Stimulated activated memory B cell treated with anti-CD40 and anti-IgM and Interleukin-4, amounts not matched to agents 10 μg/mL and 1 μg/mL and 100 μg/mL, for 72 hours (primary cell): ENCODE results near the gene TNRC6C.
"Not testable (repeated sequence)": the region's sequence is repeated elsewhere in the genome, so short reads cannot be mapped to it uniquely, and the experiment has no call there.

Experiments used
- ATAC-seq: fragments of 150-1000 bp; cut with Tn5 transposase; 2 replicates; pipeline ENCODE4 v1.10.0; 2021
- H3K27ac Mint-ChIP-seq: one replicate; pipeline ENCODE4 v1.8.0; 2022; ENCODE audit warnings: mild to moderate bottlenecking, mixed read lengths
- H3K27me3 Mint-ChIP-seq: one replicate; pipeline ENCODE4 v1.8.0; 2022; ENCODE audit warnings: mixed read lengths
- H3K36me3 Mint-ChIP-seq: one replicate; pipeline ENCODE4 v1.8.0; 2022; ENCODE audit warnings: mixed read lengths
- H3K4me1 Mint-ChIP-seq: one replicate; pipeline ENCODE4 v1.8.0; 2022; ENCODE audit warnings: mixed read lengths
- H3K4me3 Mint-ChIP-seq: one replicate; pipeline ENCODE4 v1.8.0; 2022; ENCODE audit warnings: mild to moderate bottlenecking, moderate library complexity, mixed read lengths
- H3K9me3 Mint-ChIP-seq: one replicate; pipeline ENCODE4 v1.8.0; 2022; ENCODE audit warnings: mixed read lengths

The TNRC6C gene

DNA sequence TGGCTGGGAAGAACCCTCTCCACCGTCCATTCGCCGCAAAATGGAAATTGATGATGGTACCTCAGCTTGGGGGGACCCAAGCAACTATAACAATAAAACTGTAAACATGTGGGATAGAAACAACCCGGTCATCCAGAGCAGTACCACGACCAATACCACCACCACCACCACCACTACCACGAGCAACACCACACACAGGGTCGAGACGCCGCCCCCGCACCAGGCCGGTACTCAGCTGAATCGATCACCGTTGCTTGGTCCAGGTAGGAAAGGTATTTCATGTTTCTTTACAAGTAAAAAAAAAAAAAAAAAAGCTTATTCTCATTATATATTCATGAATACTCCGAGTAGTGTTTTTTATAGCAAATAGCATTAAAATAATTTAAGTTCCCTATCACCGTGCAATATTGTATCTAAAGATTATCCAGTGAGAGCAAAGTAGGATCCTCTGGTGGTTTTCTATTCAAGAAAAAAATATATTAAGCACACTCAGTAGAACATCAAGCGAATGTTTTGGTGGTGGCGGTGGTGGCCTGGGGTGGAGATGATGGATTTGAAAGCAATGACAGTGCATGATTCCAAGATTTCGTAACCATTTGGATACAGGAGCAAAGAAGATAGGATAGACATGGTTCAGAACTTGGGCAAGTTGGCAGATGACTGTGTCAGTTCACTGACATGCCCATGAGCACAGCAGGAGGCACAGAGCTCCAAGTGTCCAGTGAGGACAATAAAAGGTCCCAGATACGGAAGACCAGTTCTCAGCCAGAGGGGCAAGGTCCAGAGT, 92.9 kb downstream of the TNRC6C start:
- no peaks in the 10 kb centered on the region for H3K27me3 Mint-ChIP-seq
- no peaks in the 10 kb centered on the region for H3K4me1 Mint-ChIP-seq
- H3K36me3 Mint-ChIP-seq = peaks cover 47% of the 10 kb centered on the region
- no peak for ATAC-seq
- H3K4me3 Mint-ChIP-seq = no peak overlapping the region
- no peak overlapping the region for H3K27ac Mint-ChIP-seq
- no peaks in the 10 kb centered on the region for H3K9me3 Mint-ChIP-seq

DNA sequence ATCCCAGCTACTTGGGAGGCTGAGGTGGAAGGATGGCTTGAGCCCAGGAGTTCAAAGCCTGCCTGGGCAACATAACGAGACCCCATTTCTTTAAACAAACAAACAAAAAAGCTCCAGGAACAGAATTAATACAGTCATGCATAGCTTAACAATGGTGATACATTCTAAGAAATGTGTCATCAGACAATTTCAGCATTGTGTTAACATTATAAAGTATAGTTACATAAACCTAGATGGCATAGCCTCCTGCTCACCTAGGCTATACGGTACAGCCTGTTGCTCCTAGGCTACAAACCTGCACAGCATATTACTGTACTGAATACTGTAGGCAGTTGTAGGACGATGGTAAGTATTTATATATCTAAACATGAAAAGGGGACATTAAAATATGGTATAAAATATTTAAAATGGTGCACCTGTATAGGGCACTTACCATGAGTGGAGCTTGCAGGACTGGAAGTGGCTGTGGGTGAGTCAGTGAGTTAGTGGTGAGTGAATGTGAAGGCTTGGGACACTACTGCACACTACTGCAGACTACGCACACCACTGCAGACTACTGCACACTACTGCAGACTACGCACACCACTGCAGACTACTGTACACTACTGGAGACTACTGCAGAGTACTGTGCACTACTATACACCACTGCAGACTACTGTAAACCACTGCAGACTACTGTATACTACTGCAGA, 95.4 kb downstream of the TNRC6C start:
- peaks cover 37% of the 10 kb centered on the region for H3K36me3 Mint-ChIP-seq
- H3K4me1 Mint-ChIP-seq = no peaks in the 10 kb centered on the region
- H3K4me3 Mint-ChIP-seq = no peak overlapping the region
- H3K9me3 Mint-ChIP-seq = no peaks in the 10 kb centered on the region
- no peaks in the 10 kb centered on the region for H3K27me3 Mint-ChIP-seq
- H3K27ac Mint-ChIP-seq = no peak overlapping the region
- ATAC-seq = no peak

- no peak for ATAC-seq
- no peaks in the 10 kb centered on the region for H3K9me3 Mint-ChIP-seq
- H3K36me3 Mint-ChIP-seq = peaks cover 7% of the 10 kb centered on the region
- no peak overlapping the region for H3K27ac Mint-ChIP-seq
- H3K4me3 Mint-ChIP-seq = no peak overlapping the region
- no peaks in the 10 kb centered on the region for H3K4me1 Mint-ChIP-seq
- H3K27me3 Mint-ChIP-seq = no peaks in the 10 kb centered on the region
Observed at GRCh38 chr17:78057113-78057740, 98.7 kb downstream of the TNRC6C start.

DNA sequence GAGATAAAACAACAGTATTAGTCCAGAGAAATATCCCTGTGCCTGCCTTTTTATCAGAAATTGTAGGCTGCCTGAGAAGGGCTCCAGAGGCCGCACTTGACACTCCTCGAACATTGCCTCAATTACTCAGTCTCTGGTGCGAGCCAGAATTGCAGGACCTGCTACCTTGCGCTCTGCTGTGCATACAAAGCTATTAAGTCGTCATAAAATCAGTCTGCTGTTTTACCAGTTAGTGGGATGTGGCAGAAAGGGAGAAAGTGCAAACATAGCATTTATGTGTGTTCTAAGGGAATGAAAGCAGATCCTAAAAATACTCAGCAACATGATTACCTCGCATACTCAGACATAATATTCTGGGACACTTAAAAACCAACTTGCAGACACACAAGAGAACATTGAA, 99.5 kb downstream of the TNRC6C start:
- Mint-ChIP-seq H3K27ac (no peak overlapping the region), H3K9me3 (no peaks in the 10 kb centered on the region), H3K4me1 (no peaks in the 10 kb centered on the region), H3K4me3 (no peak overlapping the region), H3K27me3 (no peaks in the 10 kb centered on the region), H3K36me3 (peaks cover 4% of the 10 kb centered on the region)
- no peak for ATAC-seq

DNA sequence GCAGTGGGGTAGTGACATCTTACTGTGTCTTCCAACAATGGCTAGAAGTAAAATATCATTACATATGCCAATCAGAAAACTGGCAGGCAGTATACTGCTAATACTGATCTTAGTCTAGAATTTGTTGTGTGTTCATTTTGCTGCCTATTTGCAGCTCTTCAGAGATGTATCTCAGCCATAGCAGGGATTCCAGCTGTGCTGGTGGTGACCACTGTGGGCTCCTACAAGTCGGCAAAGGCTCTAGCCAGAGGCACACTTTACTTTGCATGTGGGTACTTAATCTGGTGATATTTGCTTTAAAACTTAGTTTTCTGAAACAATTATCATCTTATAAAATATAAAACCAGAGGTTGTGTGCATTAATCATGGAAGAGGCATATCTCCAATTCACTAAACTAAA, 100.1 kb downstream of the TNRC6C start:
- no peak for ATAC-seq
- Mint-ChIP-seq H3K4me1 (no peaks in the 10 kb centered on the region), H3K4me3 (no peak overlapping the region), H3K36me3 (no peaks in the 10 kb centered on the region), H3K27ac (no peak overlapping the region), H3K27me3 (no peaks in the 10 kb centered on the region), H3K9me3 (no peaks in the 10 kb centered on the region)

DNA sequence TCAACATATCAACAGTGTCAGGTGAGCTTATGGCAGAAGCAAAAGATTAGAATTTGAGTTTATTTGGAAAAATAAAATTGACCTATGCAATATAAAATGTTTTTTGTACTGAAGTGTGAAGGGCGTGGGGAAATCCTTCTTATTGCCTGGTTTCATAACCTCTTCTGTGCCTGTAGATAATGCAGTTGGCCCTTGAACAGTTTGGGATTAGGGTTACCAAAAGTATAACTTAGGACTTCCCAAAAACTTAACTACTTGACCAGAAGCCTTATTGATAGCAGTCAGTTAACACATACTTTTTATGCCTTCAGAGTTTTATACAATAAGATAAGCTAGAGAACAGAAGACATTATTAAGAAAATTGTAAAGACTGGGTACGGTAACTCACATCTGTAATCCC, 104.1 kb downstream of the TNRC6C start:
- ATAC-seq = no peak
- H3K9me3 Mint-ChIP-seq = no peaks in the 10 kb centered on the region
- H3K27ac Mint-ChIP-seq = no peak overlapping the region
- H3K36me3 Mint-ChIP-seq = peaks cover 7% of the 10 kb centered on the region
- no peak overlapping the region for H3K4me3 Mint-ChIP-seq
- H3K4me1 Mint-ChIP-seq = no peaks in the 10 kb centered on the region
- no peaks in the 10 kb centered on the region for H3K27me3 Mint-ChIP-seq

DNA sequence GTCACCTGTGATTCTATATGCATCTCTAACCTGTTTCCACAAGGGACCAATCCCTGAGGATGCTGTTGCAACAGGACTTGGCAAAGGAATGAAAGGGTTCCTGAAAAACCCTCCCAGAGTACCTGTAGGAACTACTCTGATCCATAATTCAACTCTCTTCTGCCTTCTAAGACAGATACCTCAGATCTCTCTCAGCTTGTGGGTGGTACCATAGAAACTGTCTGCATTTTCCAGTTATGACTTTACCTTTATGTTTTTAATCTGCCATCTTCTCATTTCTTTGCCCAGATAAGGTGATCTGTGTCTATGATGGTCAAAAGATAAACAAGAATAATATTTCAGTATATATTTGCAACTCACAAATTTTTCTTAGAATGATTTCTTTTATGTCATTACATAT, 105.0 kb downstream of the TNRC6C start:
- Mint-ChIP-seq H3K4me1 (no peaks in the 10 kb centered on the region), H3K27me3 (no peaks in the 10 kb centered on the region), H3K36me3 (peaks cover 11% of the 10 kb centered on the region), H3K4me3 (no peak overlapping the region), H3K9me3 (no peaks in the 10 kb centered on the region), H3K27ac (no peak overlapping the region)
- ATAC-seq = no peak

DNA sequence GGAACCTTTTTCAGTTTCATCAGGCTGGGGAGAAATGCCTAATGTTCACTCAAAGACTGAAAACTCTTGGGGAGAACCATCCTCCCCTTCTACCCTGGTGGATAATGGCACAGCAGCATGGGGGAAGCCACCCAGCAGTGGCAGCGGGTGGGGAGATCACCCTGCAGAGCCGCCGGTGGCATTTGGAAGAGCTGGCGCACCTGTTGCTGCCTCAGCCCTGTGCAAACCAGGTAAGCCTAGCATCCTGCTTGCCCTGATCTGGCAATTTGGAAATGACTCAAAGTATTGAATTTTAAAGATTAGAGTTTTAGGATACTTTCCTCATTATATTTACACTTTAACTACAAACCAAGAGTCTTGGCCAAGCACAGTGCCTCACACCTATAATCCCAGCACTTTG, 106.2 kb downstream of the TNRC6C start:
- Mint-ChIP-seq H3K9me3 (no peaks in the 10 kb centered on the region), H3K27ac (no peak overlapping the region), H3K27me3 (no peaks in the 10 kb centered on the region), H3K4me3 (no peak overlapping the region), H3K36me3 (peaks cover 11% of the 10 kb centered on the region), H3K4me1 (peaks cover 3% of the 10 kb centered on the region)
- ATAC-seq = no peak

- not testable (repeated sequence) for H3K4me3 Mint-ChIP-seq
Observed at GRCh38 chr17:78066976-78067375, 108.5 kb downstream of the TNRC6C start.

GRCh38 chr17:78069695-78070094, 111.2 kb downstream of the TNRC6C start:
- Mint-ChIP-seq H3K9me3 (no peaks in the 10 kb centered on the region), H3K4me3 (no peak overlapping the region), H3K27ac (peak overlapping the region; percentile 80), H3K27me3 (no peaks in the 10 kb centered on the region), H3K4me1 (peaks cover 13% of the 10 kb centered on the region), H3K36me3 (peaks cover 33% of the 10 kb centered on the region)
- ATAC-seq = peak; percentile 83

More at GRCh38 chr17:78066976-78067375, 108.5 kb downstream of the TNRC6C start:
- Mint-ChIP-seq H3K4me1 (peaks cover 13% of the 10 kb centered on the region), H3K36me3 (peaks cover 16% of the 10 kb centered on the region)
- not testable (repeated sequence) for H3K9me3 Mint-ChIP-seq, ATAC-seq, H3K27ac Mint-ChIP-seq, H3K27me3 Mint-ChIP-seq

GRCh38 chr17:78072961-78073360, 114.5 kb downstream of the TNRC6C start:
- Mint-ChIP-seq H3K27ac (no peak overlapping the region), H3K4me3 (no peak overlapping the region), H3K36me3 (peaks cover 51% of the 10 kb centered on the region), H3K4me1 (peaks cover 13% of the 10 kb centered on the region), H3K9me3 (no peaks in the 10 kb centered on the region), H3K27me3 (no peaks in the 10 kb centered on the region)
- ATAC-seq = no peak

GRCh38 chr17:78075011-78075410, 116.5 kb downstream of the TNRC6C start:
- Mint-ChIP-seq H3K36me3 (peaks cover 69% of the 10 kb centered on the region), H3K27ac (no peak overlapping the region)
- no peak for ATAC-seq

GRCh38 chr17:78075545-78075944, 117.0 kb downstream of the TNRC6C start:
- Mint-ChIP-seq H3K4me3 (no peak overlapping the region), H3K4me1 (peaks cover 2% of the 10 kb centered on the region), H3K9me3 (no peaks in the 10 kb centered on the region), H3K36me3 (peaks cover 69% of the 10 kb centered on the region), H3K27ac (no peak overlapping the region), H3K27me3 (no peaks in the 10 kb centered on the region)
- no peak for ATAC-seq

More at GRCh38 chr17:78075011-78075410, 116.5 kb downstream of the TNRC6C start:
- H3K4me3 Mint-ChIP-seq = no peak overlapping the region
- H3K4me1 Mint-ChIP-seq = peaks cover 7% of the 10 kb centered on the region
- no peaks in the 10 kb centered on the region for H3K27me3 Mint-ChIP-seq
- no peaks in the 10 kb centered on the region for H3K9me3 Mint-ChIP-seq

GRCh38 chr17:78079253-78079652, 120.8 kb downstream of the TNRC6C start:
- no peaks in the 10 kb centered on the region for H3K9me3 Mint-ChIP-seq
- no peaks in the 10 kb centered on the region for H3K27me3 Mint-ChIP-seq
- H3K4me1 Mint-ChIP-seq = no peaks in the 10 kb centered on the region
- no peak overlapping the region for H3K27ac Mint-ChIP-seq
- peaks cover 52% of the 10 kb centered on the region for H3K36me3 Mint-ChIP-seq
- H3K4me3 Mint-ChIP-seq = no peak overlapping the region
- no peak for ATAC-seq

DNA sequence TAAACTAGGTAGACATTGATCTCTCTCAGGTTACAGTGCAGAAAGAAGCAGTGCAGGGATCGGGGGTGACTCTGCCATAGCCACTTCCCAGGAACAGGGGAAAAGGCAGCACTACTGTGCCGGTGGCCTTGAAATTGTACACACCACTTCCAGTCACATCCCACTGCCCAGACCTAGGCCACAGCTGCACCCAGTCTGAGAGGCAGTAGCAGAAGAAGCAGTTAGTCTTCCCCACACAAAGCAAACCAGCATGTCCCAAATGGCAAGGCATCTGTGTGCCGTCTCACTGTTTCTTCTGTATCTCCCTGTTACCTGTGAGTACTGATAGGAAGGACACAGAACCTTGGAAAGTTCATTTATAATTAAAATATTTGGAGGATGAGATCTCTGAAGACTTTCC, 123.0 kb downstream of the TNRC6C start:
- no peak overlapping the region for H3K4me3 Mint-ChIP-seq
- no peaks in the 10 kb centered on the region for H3K27me3 Mint-ChIP-seq
- ATAC-seq = no peak
- no peak overlapping the region for H3K27ac Mint-ChIP-seq
- peaks cover 43% of the 10 kb centered on the region for H3K36me3 Mint-ChIP-seq
- no peaks in the 10 kb centered on the region for H3K4me1 Mint-ChIP-seq
- H3K9me3 Mint-ChIP-seq = no peaks in the 10 kb centered on the region
